GM21723 (cell line): Measurements from ENCODE around the gene MRPL45.

Experiments used
- ATAC-seq: cut with Tn5 transposase; IDR thresholded peaks from one replicate; pipeline ENCODE4 v1.9.1; 2021; ENCODE audit warnings: mild to moderate bottlenecking, moderate library complexity; ENCODE audit not compliant: unreplicated experiment

Gene MRPL45

GRCh38 chr17:38344420-38344745 is 47.4 kb downstream of the MRPL45 start:
- no peak for ATAC-seq

DNA sequence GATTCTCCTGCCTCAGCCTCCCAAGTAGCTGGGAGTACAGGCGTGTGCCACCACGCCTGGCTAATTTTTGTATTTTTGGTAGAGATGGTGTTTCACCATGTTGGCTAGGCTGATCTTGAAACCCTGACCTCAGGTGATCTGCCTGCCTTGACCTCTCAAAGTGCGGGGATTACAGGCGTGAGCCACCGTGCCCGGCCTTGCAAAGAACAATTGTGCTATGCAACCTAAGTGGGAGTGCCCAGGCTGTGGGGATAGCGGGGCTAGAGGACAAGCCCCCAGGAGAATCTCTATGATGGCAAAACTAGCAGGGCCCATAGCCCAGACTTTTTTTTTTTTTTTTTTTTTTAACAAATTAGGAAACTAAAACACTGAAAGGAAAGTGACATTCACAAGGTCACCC is 48.8 kb downstream of the MRPL45 start:
- ATAC-seq: no peak

DNA sequence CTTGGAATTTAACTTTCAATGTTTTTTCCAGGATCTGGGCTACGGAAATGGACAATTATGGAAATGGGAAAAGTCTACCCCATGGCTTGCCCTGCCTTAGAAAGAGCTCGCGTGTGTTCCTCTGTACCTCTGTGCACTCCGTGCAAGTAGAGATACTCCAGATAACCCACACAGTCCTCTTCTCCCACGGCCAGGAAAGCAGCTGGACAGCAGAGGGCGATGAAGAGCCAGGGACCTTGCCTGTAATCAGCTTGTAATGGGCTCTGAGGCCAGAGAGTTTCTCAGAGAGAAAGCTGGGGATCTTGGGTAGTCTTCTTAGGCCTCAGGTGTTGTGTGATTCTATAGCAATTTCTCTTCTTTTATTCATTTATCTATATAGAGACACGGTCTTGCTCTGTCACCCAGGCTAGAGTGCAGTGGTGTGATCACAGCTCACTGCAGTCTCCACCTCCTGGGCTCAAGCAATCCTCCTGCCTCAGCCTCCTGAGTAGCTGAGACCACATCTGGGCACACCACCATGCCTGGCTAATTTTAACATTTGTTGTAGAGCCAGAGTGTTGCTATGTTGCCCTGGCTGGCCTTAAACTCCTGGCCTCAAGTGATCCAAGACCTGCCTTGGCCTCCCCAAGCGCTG is 52.2 kb downstream of the MRPL45 start:
- no peak for ATAC-seq

GRCh38 chr17:38350035-38350434 is 53.1 kb downstream of the MRPL45 start:
- no peak for ATAC-seq

DNA sequence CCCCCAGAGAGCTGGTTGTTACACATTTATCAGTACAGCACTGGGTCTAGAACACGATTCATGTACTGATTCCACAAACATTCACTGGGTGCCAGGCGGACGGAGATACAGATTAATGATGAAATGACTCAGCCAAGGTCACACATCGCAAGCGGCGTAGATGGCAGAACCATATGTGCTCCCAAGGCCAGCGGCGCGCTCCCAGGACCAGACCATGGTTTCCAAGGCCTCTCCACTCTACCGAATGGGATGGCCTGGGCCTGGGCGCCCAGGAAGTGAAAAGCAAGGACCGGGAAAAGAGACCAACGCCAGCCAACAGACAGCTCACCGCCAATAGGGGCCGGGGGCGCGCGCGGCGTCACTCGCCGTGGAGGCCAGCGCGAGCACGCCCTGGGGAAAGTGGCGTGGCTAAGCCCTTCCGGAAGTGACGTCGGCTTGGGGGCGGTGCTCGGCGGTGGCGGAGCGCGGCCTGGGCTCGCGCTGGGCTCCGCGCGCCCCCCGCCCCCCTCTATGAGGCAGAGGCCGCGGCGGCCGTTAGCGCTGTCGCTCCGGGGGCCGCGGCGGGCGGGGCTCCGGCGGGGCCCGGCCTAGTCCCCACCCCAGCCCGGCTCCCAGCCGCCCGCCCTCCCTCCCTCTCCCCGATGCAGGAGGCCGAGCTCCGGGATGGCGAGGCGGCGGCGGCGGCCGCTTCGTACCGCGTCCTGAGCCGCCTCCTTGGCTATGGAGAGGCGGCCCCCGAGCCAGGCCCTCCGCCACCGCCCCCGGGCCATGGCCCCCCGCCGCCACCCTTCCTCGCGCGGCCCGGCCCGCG is 54.6 kb downstream of the MRPL45 start, which contains the start of gene SOCS7:
Gene SOCS7, plus strand, starts transcription at position 433 of the 811 bp plus-strand sequence. Its CDS starts 209 bp downstream, at position 642.
- ATAC-seq: peak; percentile 79

DNA sequence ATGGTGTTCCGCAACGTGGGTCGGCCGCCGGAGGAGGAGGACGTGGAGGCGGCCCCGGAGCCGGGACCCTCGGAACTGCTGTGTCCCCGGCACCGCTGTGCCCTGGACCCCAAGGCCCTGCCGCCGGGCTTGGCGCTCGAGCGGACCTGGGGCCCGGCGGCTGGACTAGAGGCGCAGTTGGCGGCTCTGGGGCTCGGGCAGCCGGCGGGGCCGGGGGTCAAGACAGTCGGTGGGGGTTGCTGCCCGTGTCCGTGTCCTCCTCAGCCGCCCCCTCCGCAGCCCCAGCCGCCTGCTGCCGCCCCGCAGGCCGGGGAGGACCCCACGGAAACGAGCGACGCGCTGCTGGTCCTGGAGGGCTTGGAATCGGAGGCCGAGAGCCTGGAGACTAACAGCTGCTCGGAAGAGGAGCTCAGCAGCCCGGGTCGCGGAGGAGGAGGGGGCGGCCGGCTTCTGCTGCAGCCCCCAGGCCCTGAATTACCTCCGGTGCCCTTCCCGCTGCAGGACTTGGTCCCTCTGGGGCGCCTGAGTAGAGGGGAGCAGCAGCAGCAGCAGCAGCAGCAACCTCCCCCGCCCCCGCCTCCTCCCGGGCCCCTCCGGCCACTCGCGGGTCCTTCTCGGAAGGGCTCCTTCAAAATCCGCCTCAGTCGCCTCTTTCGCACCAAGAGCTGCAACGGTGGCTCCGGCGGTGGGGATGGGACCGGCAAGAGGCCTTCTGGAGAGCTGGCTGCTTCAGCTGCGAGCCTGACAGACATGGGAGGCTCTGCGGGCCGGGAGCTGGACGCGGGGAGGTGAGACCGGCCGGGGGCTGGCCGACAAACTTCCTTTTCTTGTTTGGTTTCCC is 55.5 kb downstream of the MRPL45 start:
- ATAC-seq: peak; percentile 17

GRCh38 chr17:38353086-38353604 is 56.2 kb downstream of the MRPL45 start:
- no peak for ATAC-seq

- ATAC-seq: no peak
These were observed 56.7 kb downstream of the MRPL45 start for GRCh38 chr17:38353668-38354067.

GRCh38 chr17:38354466-38354865 is 57.5 kb downstream of the MRPL45 start:
- ATAC-seq: no peak

DNA sequence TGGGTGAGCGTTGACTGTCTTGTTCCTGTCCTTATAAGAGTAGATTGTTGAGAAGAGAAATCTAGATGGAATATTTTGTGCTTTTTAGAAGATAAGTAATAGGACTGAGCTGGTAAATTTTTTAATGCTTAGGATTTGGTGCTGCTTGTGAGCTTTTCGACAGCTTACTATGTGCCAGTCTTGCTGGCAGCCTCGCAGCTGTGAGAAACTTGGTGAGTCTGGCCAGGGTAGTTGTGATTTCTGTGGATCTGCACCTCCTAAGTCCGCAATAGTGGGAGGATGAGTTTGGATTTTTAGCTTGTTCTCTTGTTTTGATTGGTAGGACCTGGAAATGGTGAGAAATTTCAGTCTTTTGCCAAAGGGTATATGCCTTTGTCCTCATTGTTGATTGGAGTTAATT is 58.3 kb downstream of the MRPL45 start:
- no peak for ATAC-seq

- no peak for ATAC-seq
These were observed 60.6 kb downstream of the MRPL45 start for GRCh38 chr17:38357486-38358123.

GRCh38 chr17:38358586-38359513 is 61.9 kb downstream of the MRPL45 start:
- ATAC-seq: no peak

DNA sequence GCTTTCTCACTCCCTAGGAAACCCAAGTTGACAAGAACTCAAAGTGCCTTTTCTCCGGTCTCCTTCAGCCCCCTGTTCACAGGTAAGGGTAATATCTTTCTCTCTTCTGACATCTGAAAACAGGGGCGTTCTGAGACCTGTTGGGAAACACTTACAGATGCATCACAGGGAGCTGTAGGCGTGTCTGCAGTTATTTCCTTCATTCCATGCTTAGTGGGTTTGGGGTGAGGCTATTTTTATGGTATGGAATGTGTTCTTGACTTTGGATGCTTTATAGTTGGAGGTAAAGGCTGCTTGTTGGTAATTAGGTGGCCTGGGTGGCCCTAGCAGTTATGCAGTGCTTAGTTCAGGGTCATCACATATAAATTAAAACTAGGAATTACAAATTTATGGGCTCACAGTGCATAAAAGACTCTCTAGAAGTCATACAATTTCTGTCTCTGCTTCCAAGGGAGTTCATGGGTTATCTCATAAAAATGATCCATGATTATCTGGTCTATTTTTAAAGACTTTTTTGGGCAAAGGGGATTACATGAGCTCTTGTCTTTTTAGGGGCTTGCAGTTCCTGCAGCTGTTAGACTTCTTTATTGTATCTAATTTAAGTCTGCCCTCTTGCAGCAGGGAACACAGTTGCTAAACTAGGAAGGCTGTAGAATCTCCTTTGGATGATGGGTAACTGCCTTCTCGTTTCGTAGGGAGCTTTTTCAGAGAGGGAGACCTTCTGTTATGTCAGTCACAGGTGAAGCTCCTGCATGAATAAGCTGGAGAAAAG is 64.9 kb downstream of the MRPL45 start:
- ATAC-seq: no peak

- no peak for ATAC-seq
These were observed 66.0 kb downstream of the MRPL45 start for GRCh38 chr17:38363016-38363415.

- ATAC-seq: no peak
These were observed 67.8 kb downstream of the MRPL45 start for GRCh38 chr17:38364741-38365140.

DNA sequence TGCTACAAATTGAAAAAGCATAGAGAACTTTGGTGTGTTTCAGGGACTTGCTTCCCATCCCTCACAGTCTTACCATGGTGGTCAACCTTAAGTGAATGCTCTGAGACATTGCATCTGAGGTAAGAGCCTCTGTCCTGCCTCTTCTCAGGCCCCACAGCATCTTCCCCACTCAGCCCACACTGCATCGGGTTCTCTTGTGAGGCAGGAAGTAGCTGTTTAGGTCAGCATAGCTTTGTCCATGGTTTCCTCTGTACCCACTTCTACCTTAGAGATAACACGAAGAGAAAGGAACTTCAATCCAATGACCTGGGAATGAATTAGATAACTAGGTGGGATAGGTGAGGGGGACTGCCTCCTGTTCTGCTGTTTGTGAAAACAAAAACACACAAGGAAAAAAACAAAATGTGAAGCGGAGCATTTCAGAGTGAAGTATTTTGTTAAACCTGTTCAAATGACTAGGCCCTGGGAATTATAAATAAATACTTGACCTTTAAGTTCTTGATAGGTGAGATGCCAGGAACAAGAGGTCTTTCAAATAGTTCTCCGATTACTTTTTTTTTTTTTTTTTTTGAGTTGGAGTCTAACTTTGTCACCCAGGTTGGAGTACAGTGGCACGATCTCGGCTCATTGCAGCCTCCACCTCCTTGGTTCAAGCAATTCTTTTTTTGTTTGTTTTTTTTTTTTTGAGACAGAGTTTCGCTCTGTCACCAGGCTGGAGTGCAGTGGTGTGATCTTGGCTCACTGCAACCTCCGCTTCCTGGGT is 72.3 kb downstream of the MRPL45 start:
- no peak for ATAC-seq
